Osteoblast (primary cell): ENCODE results near the gene MRPS35. TPM values are rescaled to one million over a fixed set of nuclear protein-coding genes. Genes with fewer than 3 reads are reported as not detected.

Experiments
- DNase-seq: peaks from one replicate; pipeline ENCODE4 v3.0.0; 2011; ENCODE audit warnings: low spot score, mixed read lengths; ENCODE audit not compliant: insufficient read length; ENCODE audit errors: missing footprints
- H2AFZ ChIP-seq: 2 replicates; pipeline ENCODE4 v1.6.0; 2011; ENCODE audit warnings: mild to moderate bottlenecking, low read length
- H3K27ac ChIP-seq: 2 replicates; pipeline ENCODE4 v1.5.1; 2011; ENCODE audit warnings: mild to moderate bottlenecking, low read depth, low read length, moderate library complexity
- H3K27me3 ChIP-seq: 2 replicates; pipeline ENCODE4 v1.6.0; 2012; ENCODE audit warnings: mild to moderate bottlenecking, control low read depth, inconsistent platforms, low read length, moderate library complexity; ENCODE audit not compliant: insufficient read depth
- H3K36me3 ChIP-seq: 2 replicates; pipeline ENCODE4 v1.5.1; 2011; ENCODE audit warnings: mild to moderate bottlenecking, low read length, control low read depth, moderate library complexity; ENCODE audit not compliant: insufficient read depth
- H3K4me1 ChIP-seq: 2 replicates; pipeline ENCODE4 v1.5.1; 2011; ENCODE audit warnings: mild to moderate bottlenecking, low read length, control low read depth, moderate library complexity; ENCODE audit not compliant: insufficient read depth
- H3K4me2 ChIP-seq: 2 replicates; pipeline ENCODE4 v1.6.0; 2011; ENCODE audit warnings: mild to moderate bottlenecking, low read length; ENCODE audit not compliant: insufficient read depth
- H3K4me3 ChIP-seq: fragments of 200-600 bp; sonication (generic); 3 replicates; pipeline ENCODE4 v1.5.1; 2012; ENCODE audit warnings: mild to moderate bottlenecking, low read length, inconsistent platforms; ENCODE audit not compliant: insufficient read depth
- H3K79me2 ChIP-seq: 2 replicates; pipeline ENCODE4 v1.6.0; 2012; ENCODE audit warnings: mild to moderate bottlenecking, low read length, control low read depth, inconsistent platforms; ENCODE audit not compliant: insufficient read depth
- H3K9me3 ChIP-seq: 2 replicates; pipeline ENCODE4 v1.5.1; 2011; ENCODE audit warnings: low read depth, low read length, control low read depth
- H4K20me1 ChIP-seq: 2 replicates; pipeline ENCODE4 v1.6.0; 2012; ENCODE audit warnings: mild to moderate bottlenecking, low read length, control low read depth; ENCODE audit not compliant: insufficient read depth
- CTCF ChIP-seq: IDR thresholded peaks from 2 replicates; pipeline ENCODE4 v1.5.1; 2011; ENCODE audit warnings: mild to moderate bottlenecking, low read depth, low read length, moderate library complexity; ENCODE audit errors: extremely low read depth
- total RNA-seq: library from RNA; depleted of rRNA; stranded (reverse); fragments of >200 nt; gene quantifications from 2 replicates; pipeline ENCODE4 v1.2.3, GENCODE V29; 2012

MRPS35 gene
- total RNA-seq, 1 donor = 53.9 TPM

- TF ChIP-seq CTCF = no peak
- DNase-seq = no peak
Observed at GRCh38 chr12:27762757-27763156, 52.1 kb downstream of the MRPS35 start.

DNA sequence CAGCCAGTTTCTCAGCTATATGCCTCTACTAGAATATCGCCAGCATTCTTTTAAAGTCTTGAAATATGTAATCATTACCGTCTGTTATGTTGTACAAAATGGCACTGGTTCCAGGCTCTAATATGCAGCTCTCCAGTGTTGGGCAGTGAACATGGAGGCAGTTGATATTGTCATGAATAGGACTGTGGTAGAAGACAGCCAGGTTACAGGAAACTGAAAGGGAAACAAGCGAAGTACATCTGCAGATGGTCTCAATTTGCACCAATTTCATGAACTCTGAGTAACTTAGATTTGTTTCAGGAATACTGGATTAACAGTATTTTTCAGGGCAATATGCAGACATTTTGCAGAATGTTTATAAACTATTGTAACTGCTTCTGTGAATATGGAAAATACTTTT is 56.0 kb downstream of the MRPS35 start:
- H3K4me1 ChIP-seq = no peaks in the 10 kb centered on the region
- no peak overlapping the region for H3K27ac ChIP-seq
- DNase-seq = no peak
- H3K4me3 ChIP-seq = no peak overlapping the region
- no peaks in the 10 kb centered on the region for H4K20me1 ChIP-seq
- no peak overlapping the region for H3K4me2 ChIP-seq
- no peaks in the 10 kb centered on the region for H3K27me3 ChIP-seq
- no peaks in the 10 kb centered on the region for H3K36me3 ChIP-seq
- TF ChIP-seq CTCF = no peak
- H2AFZ ChIP-seq = no peak overlapping the region
- H3K9me3 ChIP-seq = no peaks in the 10 kb centered on the region
- H3K79me2 ChIP-seq = no peaks in the 10 kb centered on the region

More at GRCh38 chr12:27762757-27763156, 52.1 kb downstream of the MRPS35 start:
- Histone ChIP-seq H3K27ac (no peak overlapping the region), H4K20me1 (no peaks in the 10 kb centered on the region), H3K4me3 (no peak overlapping the region), H3K27me3 (no peaks in the 10 kb centered on the region), H3K79me2 (no peaks in the 10 kb centered on the region), H3K4me2 (no peak overlapping the region), H3K36me3 (no peaks in the 10 kb centered on the region), H2AFZ (no peak overlapping the region), H3K4me1 (no peaks in the 10 kb centered on the region), H3K9me3 (no peaks in the 10 kb centered on the region)

DNA sequence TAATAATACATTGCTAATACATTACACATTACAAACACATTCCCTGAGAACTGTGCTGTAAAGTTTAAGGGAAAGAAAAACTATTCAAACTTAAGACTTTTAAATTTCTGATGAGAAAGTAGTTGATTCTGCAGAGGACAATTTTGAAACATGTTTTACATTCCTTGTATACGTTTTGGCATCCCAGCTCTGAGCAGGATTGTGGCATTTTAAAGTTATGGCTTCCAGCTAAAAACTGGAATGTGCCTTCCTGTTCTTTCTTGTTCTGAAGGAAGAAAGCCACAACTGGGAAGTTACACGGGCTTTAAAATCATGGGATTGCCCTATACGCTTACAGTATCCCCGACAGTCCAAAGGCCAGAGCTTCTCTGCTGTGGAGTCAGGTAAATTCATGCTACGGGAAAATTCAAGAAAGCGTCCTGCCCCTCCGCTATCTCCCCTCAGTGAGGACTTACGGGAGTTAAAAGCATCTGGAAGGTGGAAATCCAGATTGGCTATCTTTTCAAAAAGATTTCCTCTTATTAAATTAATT is 58.6 kb downstream of the MRPS35 start:
- H3K27me3 ChIP-seq = no peaks in the 10 kb centered on the region
- H3K4me2 ChIP-seq = no peak overlapping the region
- no peaks in the 10 kb centered on the region for H3K36me3 ChIP-seq
- DNase-seq = no peak
- no peak overlapping the region for H3K4me3 ChIP-seq
- no peak overlapping the region for H2AFZ ChIP-seq
- no peaks in the 10 kb centered on the region for H4K20me1 ChIP-seq
- no peak for TF ChIP-seq CTCF
- no peaks in the 10 kb centered on the region for H3K9me3 ChIP-seq
- H3K27ac ChIP-seq = no peak overlapping the region
- H3K79me2 ChIP-seq = no peaks in the 10 kb centered on the region
- no peaks in the 10 kb centered on the region for H3K4me1 ChIP-seq

GRCh38 chr12:27771481-27772327 is 61.1 kb downstream of the MRPS35 start:
- TF ChIP-seq CTCF = no peak
- no peak for DNase-seq
- no peak overlapping the region for H3K4me2 ChIP-seq

More at GRCh38 chr12:27771481-27772327, 61.1 kb downstream of the MRPS35 start:
- Histone ChIP-seq H3K4me3 (no peak overlapping the region), H4K20me1 (no peaks in the 10 kb centered on the region), H3K27me3 (no peaks in the 10 kb centered on the region), H2AFZ (peak overlapping the region; percentile 9), H3K36me3 (no peaks in the 10 kb centered on the region), H3K4me1 (no peaks in the 10 kb centered on the region), H3K79me2 (no peaks in the 10 kb centered on the region), H3K27ac (no peak overlapping the region), H3K9me3 (no peaks in the 10 kb centered on the region)
